Skeletal muscle satellite cell (primary cell): ENCODE results near the gene SH3RF2.

Source experiments
- H3K27me3 ChIP-seq: 2 replicates; pipeline ENCODE4 v1.7.0; 2013; ENCODE audit warnings: low read length; ENCODE audit not compliant: control insufficient read depth, insufficient read depth
- H3K36me3 ChIP-seq: 2 replicates; pipeline ENCODE4 v1.7.0; 2013; ENCODE audit warnings: mild to moderate bottlenecking, control low read depth, low read length; ENCODE audit not compliant: insufficient read depth
- H3K4me1 ChIP-seq: 2 replicates; pipeline ENCODE4 v1.7.0; 2013; ENCODE audit warnings: low read length; ENCODE audit not compliant: control insufficient read depth, insufficient read depth
- H3K4me2 ChIP-seq: 2 replicates; pipeline ENCODE4 v1.7.0; 2013; ENCODE audit warnings: mild to moderate bottlenecking, low read length
- H3K4me3 ChIP-seq: 2 replicates; pipeline ENCODE4 v1.7.0; 2013; ENCODE audit warnings: low read length
- H3K9ac ChIP-seq: 2 replicates; pipeline ENCODE4 v1.7.0; 2013; ENCODE audit warnings: mild to moderate bottlenecking, low read depth, low read length, moderate library complexity
- H3K9me3 ChIP-seq: replicated peaks from 2 replicates; pipeline ENCODE4 v1.7.0; 2013; ENCODE audit warnings: mild to moderate bottlenecking, control low read depth, low read length

Gene SH3RF2

DNA sequence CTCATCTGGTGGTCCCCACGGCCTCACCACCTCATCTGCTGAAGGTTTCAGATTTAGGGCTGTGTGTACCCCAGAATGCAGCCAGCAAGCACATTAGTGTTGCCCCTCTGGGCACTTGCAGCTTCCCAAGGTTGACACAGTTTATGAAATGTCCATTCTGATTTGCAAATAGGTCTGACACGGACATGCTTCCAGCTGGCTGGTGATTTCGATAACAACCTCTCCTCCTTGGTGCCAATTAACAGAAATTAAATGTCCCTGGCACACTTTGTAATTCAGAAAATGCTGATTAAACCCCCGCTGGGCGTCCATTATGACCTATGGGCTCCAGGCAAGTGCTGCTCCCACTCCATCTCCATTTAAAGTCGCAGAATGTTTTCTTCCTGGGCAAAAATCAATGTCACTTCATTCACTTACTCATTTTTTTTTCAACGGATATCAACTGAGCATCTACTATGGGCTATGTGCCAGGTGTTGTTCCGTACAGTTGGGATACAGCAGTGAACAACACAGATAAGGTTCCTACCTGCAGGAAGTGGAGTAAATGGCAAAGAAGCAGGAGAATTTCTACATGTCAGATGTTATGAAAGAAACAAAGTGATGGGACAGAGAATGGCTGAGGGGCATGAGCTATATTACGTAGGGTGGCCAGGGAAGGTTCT, 137.0 kb downstream of the SH3RF2 start:
- H3K4me2 ChIP-seq: no peak overlapping the region
- peaks cover 2% of the 10 kb centered on the region for H3K27me3 ChIP-seq
- H3K9me3 ChIP-seq: no peaks in the 10 kb centered on the region
- H3K9ac ChIP-seq: no peak overlapping the region
- no peaks in the 10 kb centered on the region for H3K36me3 ChIP-seq
- no peaks in the 10 kb centered on the region for H3K4me1 ChIP-seq
- H3K4me3 ChIP-seq: no peak overlapping the region

DNA sequence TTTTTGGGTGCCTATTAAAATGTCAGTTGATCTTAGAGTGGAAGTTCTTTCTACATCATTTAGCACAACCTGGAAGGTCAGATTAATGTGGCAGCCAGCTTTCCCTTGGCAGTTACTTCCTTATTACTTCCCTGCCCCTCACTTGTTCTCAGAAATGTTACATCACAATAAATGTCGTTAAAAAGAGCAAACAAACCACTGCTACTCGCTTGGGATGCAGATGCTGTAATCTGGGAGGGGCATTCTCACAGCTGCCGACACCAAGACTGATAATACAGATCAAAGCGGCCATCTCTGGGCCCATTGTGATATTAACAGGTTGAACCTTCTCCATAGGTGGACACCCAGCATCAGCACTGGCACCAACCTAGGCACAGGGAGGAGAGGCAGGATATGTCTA, 139.7 kb downstream of the SH3RF2 start:
- Histone ChIP-seq H3K4me2 (no peak overlapping the region), H3K27me3 (peaks cover 5% of the 10 kb centered on the region), H3K4me3 (no peak overlapping the region), H3K4me1 (peaks cover 6% of the 10 kb centered on the region), H3K9ac (no peak overlapping the region), H3K36me3 (no peaks in the 10 kb centered on the region), H3K9me3 (no peaks in the 10 kb centered on the region)

DNA sequence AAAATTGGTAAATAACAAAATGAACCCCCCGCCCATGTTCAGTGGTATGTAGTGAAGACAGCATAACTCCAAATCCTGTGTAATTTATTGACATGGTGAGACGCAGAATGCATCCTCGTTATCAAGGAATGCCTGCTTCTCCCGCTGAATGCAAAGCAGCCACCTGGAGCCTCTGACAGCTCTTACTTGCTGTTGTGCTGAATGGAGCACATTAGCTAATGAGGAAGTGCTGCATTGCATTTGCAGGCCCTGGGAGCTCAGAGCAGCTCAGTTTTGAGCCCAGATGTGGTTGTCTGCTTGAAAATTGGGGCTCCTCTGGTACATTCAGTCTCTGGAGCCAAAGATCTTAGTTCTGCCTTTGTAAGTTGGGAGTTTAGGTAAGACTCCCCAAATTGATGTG, 140.1 kb downstream of the SH3RF2 start:
- H3K9ac ChIP-seq: no peak overlapping the region
- no peaks in the 10 kb centered on the region for H3K36me3 ChIP-seq
- no peak overlapping the region for H3K4me2 ChIP-seq
- H3K27me3 ChIP-seq: peaks cover 5% of the 10 kb centered on the region
- no peak overlapping the region for H3K4me3 ChIP-seq
- H3K9me3 ChIP-seq: no peaks in the 10 kb centered on the region
- H3K4me1 ChIP-seq: peaks cover 6% of the 10 kb centered on the region

DNA sequence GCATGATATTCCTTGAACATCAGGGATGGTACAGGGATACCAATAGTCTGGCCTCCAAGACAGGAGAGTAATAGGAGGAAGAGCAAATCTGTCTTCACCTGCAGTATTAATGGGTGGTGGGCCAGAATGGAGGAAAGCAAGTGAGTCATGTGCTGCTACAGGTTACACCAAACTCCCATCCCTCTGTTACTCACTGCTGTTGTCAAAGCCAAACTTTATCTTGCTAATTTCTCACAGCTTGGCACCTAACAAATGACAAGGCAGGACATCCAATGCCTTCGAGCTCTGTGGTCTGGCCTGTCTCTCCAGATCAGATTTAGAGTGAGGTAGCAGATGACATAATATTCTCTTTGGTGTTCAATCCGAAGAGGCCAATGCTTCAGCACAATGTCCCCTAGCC, 142.2 kb downstream of the SH3RF2 start:
- H3K9me3 ChIP-seq: no peaks in the 10 kb centered on the region
- H3K9ac ChIP-seq: no peak overlapping the region
- H3K27me3 ChIP-seq: peaks cover 5% of the 10 kb centered on the region
- H3K4me3 ChIP-seq: no peak overlapping the region
- no peaks in the 10 kb centered on the region for H3K36me3 ChIP-seq
- H3K4me2 ChIP-seq: no peak overlapping the region
- H3K4me1 ChIP-seq: peaks cover 6% of the 10 kb centered on the region

DNA sequence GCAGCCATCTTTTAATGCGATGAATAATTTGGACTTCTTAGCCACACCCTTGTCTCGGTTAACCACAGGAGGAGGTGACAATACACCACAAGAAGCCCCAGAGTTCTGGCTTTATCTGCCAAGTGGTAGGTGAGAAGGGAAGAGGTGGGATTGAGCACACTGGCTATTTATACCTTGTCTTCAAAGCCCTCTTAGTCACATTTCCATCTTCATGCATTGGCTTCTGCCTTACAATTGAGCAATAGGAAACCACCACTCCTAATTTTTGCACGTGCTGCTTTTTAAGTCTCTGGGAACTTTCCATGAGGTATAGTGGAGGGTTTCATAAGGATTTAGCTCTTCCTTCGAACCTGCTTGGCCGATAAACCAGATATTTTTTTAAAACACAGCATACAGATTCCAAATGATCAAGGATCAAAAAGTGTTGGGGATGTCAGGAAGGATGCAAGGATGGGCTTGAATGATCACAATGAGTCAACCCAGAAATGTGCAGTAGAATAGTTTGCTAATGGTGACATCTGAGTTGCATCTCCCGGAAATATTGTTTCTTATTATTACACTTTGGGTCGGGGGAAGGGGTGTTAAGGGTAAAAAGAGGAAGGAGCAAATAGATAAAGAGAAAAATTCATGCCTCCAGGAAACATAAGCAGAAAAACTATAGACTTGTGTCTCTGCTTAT, 143.5 kb downstream of the SH3RF2 start:
- Histone ChIP-seq H3K9ac (no peak overlapping the region), H3K4me3 (no peak overlapping the region), H3K4me1 (peaks cover 6% of the 10 kb centered on the region), H3K27me3 (peaks cover 5% of the 10 kb centered on the region), H3K4me2 (no peak overlapping the region), H3K9me3 (no peaks in the 10 kb centered on the region), H3K36me3 (no peaks in the 10 kb centered on the region)

DNA sequence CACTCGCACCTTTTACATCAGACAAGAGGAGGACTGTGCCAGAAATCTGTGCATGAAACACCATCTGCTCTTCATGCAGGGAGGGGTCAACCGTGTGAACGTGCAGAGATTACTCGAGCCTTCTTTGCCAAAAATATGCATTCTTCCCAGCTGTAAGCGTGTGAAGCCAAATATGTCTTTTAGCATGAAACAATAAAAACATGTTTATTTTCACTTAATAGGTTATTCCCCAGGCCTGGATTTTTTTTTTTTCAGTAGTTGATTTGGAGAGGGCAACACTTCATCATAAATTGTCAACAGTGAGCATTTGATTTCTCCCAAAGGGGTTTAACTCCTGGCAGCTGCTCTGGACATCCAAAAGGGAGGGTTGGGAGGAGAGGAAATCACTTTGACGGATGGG, 145.2 kb downstream of the SH3RF2 start:
- Histone ChIP-seq H3K9me3 (no peaks in the 10 kb centered on the region), H3K36me3 (no peaks in the 10 kb centered on the region), H3K27me3 (peaks cover 5% of the 10 kb centered on the region), H3K9ac (no peak overlapping the region), H3K4me2 (no peak overlapping the region), H3K4me1 (peaks cover 6% of the 10 kb centered on the region), H3K4me3 (no peak overlapping the region)

DNA sequence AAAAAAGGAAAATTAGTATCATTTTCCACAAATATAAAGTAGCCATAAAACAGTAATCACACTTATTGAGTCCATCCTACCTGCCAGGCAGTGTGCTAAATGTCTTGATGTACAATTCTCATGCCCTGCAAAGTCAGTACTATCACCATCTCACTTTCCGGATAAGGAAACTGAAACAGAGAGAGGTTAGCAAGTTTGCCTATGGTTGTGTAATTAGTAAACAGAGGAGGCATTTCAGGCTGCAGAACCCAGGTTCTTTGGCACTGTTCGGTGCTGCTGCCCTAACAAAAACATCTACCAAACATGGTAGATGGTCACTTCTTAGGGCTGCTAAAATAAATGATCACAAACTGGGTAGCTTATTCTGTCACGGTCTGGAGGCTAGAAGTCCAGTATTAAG, 146.4 kb downstream of the SH3RF2 start:
- H3K9ac ChIP-seq: no peak overlapping the region
- peaks cover 5% of the 10 kb centered on the region for H3K27me3 ChIP-seq
- H3K4me2 ChIP-seq: no peak overlapping the region
- no peaks in the 10 kb centered on the region for H3K36me3 ChIP-seq
- H3K4me1 ChIP-seq: peaks cover 6% of the 10 kb centered on the region
- no peak overlapping the region for H3K4me3 ChIP-seq
- no peaks in the 10 kb centered on the region for H3K9me3 ChIP-seq

DNA sequence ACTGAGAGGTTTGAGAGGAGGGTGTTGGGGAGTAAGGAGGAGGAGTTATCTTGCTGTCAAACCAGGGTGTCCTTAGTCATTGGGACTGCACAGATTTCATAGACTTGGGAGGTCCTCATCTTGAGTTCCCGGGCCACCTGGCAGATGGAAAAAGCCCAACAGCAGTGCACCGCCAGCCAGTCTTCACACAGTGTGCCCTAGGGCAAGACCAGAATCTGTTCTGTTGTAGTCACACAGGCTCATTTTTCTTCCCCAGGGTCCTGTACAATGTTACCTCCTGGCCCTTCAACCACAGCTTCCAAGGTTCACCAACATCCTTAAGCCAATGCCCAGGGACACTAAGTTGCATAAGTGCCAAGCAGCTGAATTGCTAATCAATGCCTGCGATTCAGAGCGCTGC, 148.0 kb downstream of the SH3RF2 start:
- Histone ChIP-seq H3K36me3 (no peaks in the 10 kb centered on the region), H3K4me3 (no peak overlapping the region), H3K4me1 (peaks cover 6% of the 10 kb centered on the region), H3K27me3 (no peaks in the 10 kb centered on the region), H3K9ac (no peak overlapping the region), H3K4me2 (no peak overlapping the region), H3K9me3 (no peaks in the 10 kb centered on the region)

DNA sequence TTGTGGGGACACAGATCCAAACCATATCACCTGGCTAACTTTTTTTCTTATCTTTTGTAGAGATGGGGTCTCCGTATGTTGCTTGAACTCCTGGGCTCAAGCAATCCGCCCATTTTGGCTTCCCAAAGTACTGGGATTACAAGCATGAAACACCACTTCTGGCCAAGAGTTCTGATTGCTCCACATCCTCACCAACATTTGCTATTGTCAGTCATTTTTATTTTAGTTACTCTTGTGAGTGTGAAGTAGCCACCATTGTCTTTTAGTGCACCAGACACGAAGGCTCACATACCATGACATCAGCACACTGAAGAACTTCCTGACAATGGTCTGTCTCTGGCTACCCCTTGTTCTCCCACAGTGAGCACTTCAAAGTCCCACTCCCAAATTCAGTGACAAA, 151.7 kb downstream of the SH3RF2 start:
- Histone ChIP-seq H3K36me3 (no peaks in the 10 kb centered on the region), H3K9ac (no peak overlapping the region), H3K4me1 (no peaks in the 10 kb centered on the region), H3K9me3 (no peaks in the 10 kb centered on the region), H3K4me2 (no peak overlapping the region), H3K27me3 (no peaks in the 10 kb centered on the region), H3K4me3 (no peak overlapping the region)

DNA sequence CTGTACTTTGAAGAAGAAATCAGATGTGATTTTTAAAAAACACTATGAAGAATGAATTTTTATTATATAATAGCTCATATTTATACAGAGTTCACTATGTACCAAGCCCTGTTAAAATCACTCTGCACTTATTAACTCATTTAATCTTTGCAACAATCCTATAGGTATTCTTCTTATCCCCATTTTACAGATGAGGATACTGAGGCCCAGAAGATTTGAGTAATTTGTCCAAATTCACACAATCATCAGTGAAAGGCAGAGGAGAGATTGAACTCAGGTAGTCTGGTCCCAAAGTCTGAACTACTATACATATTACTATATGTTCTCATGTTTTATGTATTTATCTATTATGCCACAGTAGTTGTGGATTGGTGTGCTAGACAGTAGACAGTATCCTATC, 152.9 kb downstream of the SH3RF2 start:
- Histone ChIP-seq H3K4me2 (no peak overlapping the region), H3K9ac (no peak overlapping the region), H3K36me3 (no peaks in the 10 kb centered on the region), H3K9me3 (no peaks in the 10 kb centered on the region), H3K4me3 (no peak overlapping the region), H3K27me3 (no peaks in the 10 kb centered on the region), H3K4me1 (no peaks in the 10 kb centered on the region)

DNA sequence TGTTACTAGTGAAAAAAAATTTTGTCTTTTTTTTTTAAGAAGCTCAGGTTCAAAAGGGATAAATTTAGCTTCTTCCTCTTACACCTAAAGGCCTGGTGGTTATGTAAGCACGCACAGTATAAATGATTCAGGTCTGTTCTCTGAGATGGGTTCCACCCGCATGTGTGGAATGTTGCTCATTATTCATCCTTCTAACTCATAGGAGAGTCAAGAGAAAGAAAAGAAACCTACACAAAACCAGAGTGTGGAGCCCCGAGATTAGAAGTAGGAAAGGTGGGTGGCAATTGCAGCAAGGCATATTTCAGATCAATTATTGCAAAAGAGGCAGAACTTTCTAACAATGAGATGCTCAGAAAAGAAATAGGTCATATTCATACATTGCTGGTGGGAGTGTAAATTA, 155.5 kb downstream of the SH3RF2 start:
- H3K36me3 ChIP-seq: no peaks in the 10 kb centered on the region
- no peak overlapping the region for H3K4me2 ChIP-seq
- H3K27me3 ChIP-seq: no peaks in the 10 kb centered on the region
- H3K9ac ChIP-seq: no peak overlapping the region
- H3K4me3 ChIP-seq: no peak overlapping the region
- no peaks in the 10 kb centered on the region for H3K9me3 ChIP-seq
- H3K4me1 ChIP-seq: no peaks in the 10 kb centered on the region

DNA sequence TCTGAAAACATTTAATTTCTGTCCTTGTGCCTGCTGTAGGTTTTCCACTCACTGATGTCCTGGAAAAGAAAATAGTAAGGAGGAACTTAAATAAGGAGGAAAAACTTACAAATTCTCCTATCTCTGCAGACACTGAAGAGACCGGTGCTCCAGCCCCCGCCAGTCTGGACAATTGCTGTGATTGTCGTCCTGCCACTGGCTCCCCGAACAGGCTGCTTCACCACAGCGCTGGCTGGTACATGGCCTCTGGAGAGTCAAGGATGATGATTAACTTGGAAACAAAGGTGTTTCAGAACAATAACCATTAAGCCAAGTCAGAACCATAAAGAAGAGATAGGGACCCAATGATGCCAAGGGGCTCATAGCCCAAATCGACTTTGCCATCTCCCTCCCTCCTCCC, 161.7 kb downstream of the SH3RF2 start:
- Histone ChIP-seq H3K4me2 (no peak overlapping the region), H3K9ac (no peak overlapping the region), H3K27me3 (no peaks in the 10 kb centered on the region), H3K4me3 (no peak overlapping the region), H3K9me3 (no peaks in the 10 kb centered on the region), H3K4me1 (no peaks in the 10 kb centered on the region), H3K36me3 (no peaks in the 10 kb centered on the region)
